SK-N-MC (cell line): ENCODE measurements around the gene HID1.

Experiments used
- DNase-seq: peaks from one replicate; pipeline ENCODE4 v3.0.0-alpha.2; 2011; ENCODE audit warnings: low read depth, low spot score
- H3K27ac ChIP-seq: fragments of 200-600 bp; sonication (generic); 2 replicates; pipeline ENCODE4 v1.5.1; 2016; ENCODE audit warnings: mixed run types
- H3K36me3 ChIP-seq: fragments of 200-600 bp; sonication (generic); 2 replicates; pipeline ENCODE4 v1.6.1; 2017; ENCODE audit warnings: antibody characterized with exemption, low read length, mixed read lengths; ENCODE audit not compliant: insufficient read depth
- H3K4me3 ChIP-seq: fragments of 200-600 bp; sonication (generic); 2 replicates; pipeline ENCODE4 v1.5.1; 2016
- H3K9ac ChIP-seq: fragments of 200-600 bp; sonication (generic); 2 replicates; pipeline ENCODE4 v1.8.0; 2017; ENCODE audit warnings: mixed run types, mixed read lengths; ENCODE audit not compliant: insufficient read length
- H3K9me3 ChIP-seq: fragments of 200-600 bp; sonication (generic); 2 replicates; pipeline ENCODE4 v1.6.1; 2017; ENCODE audit warnings: low read depth, mild to moderate bottlenecking, antibody characterized with exemption, low read length, moderate library complexity, mixed read lengths
- EZH2 ChIP-seq: fragments of 200-600 bp; sonication (generic); IDR thresholded peaks from one replicate; pipeline ENCODE4 v1.6.1; 2017; ENCODE audit warnings: antibody characterized with exemption
- FOXP2 ChIP-seq: optimal IDR thresholded peaks from 2 replicates; pipeline ENCODE3; 2011; ENCODE audit warnings: mild to moderate bottlenecking, moderate library complexity; ENCODE audit not compliant: insufficient read depth; ENCODE audit errors: extremely low read length, control extremely low read depth
- POLR2AphosphoS5 ChIP-seq: IDR thresholded peaks from 2 replicates; pipeline ENCODE4 v1.6.1; 2012; ENCODE audit warnings: mild to moderate bottlenecking, low read depth, low read length, borderline replicate concordance

The HID1 gene

DNA sequence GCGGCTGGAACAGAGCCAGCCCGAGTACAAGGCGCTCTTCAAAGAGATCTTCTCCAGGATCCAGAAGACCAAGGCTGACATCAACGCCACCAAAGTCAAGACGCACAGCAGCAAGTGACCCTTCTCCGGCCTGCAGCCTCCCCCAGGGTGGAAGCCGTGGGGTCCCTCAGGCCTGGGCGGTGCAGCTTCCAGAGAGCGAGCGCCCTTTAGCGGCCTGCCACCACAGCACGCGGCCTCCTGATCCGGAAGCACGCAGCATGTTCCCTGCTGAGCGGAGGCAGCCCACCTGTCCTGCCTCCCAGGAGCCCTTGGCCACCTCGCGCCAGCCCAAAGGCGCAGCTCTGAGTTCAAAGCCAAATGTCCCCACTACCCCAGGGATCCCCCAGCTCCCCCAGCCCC, 31.4 kb upstream of the HID1 start:
- Histone ChIP-seq H3K27ac (no peak overlapping the region), H3K36me3 (no peaks in the 10 kb centered on the region), H3K9me3 (no peaks in the 10 kb centered on the region), H3K4me3 (no peak overlapping the region), H3K9ac (no peak overlapping the region)
- TF ChIP-seq EZH2 = no peak
- TF ChIP-seq POLR2AphosphoS5 = no peak
- TF ChIP-seq FOXP2 = no peak
- DNase-seq = no peak

DNA sequence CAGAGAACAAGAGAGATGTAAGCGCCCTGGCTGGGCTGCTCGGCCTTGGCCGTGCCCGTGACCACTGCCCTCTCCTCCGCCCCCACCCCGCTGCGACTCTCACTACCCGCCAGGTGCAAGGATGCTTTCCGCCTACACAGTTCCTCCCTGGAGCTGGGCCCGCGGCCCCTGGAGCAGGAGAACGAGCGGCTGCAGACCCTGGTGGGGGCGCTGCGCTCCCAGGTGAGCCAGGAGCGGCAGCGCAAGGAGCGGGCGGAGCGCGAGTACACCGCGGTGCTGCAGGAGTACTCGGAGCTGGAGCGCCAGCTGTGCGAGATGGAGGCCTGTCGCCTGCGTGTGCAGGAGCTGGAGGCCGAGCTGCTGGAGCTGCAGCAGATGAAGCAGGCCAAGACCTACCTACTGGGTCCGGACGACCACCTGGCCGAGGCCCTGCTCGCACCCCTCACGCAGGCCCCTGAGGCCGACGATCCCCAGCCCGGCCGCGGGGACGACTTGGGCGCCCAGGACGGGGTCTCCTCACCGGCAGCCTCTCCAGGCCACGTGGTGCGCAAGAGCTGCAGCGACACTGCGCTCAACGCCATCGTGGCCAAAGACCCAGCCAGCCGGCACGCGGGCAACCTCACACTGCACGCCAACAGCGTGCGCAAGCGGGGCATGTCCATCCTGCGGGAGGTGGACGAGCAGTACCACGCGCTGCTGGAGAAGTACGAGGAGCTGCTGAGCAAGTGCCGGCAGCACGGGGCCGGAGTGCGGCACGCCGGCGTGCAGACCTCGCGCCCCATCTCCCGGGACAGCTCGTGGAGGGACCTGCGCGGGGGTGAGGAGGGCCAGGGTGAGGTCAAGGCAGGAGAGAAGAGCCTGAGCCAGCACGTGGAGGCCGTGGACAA, 30.8 kb upstream of the HID1 start:
- Histone ChIP-seq H3K4me3 (no peak overlapping the region), H3K9me3 (no peaks in the 10 kb centered on the region), H3K36me3 (no peaks in the 10 kb centered on the region), H3K27ac (no peak overlapping the region), H3K9ac (no peak overlapping the region)
- TF ChIP-seq POLR2AphosphoS5 (no peak), FOXP2 (no peak), EZH2 (no peak)
- no peak for DNase-seq

GRCh38 chr17:75001915-75002843, 29.6 kb upstream of the HID1 start:
- Histone ChIP-seq H3K9ac (no peak overlapping the region), H3K36me3 (no peaks in the 10 kb centered on the region), H3K4me3 (no peak overlapping the region), H3K9me3 (no peaks in the 10 kb centered on the region), H3K27ac (no peak overlapping the region)
- DNase-seq = no peak
- TF ChIP-seq POLR2AphosphoS5 = no peak
- no peak for TF ChIP-seq FOXP2
- TF ChIP-seq EZH2 = no peak

DNA sequence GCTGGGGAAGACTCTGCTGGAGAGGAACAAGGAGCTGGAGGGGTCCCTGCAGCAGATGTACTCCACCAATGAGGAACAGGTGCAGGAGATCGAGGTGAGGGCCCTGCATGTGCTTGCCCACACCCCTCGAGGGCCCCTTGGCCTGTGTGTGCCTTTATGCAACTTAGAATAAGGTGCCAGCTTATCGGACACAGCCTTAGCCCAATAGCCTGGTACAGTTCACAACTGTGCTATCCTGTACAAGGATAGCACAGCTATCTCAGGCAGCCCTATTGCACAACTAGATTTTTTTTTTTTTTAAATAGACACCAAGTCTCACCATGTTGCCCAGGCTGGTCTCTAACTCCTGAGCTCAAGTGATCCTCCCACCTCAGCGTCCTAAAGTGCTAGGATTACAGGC, 27.0 kb upstream of the HID1 start:
- DNase-seq = no peak
- no peaks in the 10 kb centered on the region for H3K9me3 ChIP-seq
- H3K27ac ChIP-seq = no peak overlapping the region
- no peak overlapping the region for H3K4me3 ChIP-seq
- TF ChIP-seq FOXP2 (no peak), POLR2AphosphoS5 (no peak), EZH2 (no peak)
- H3K9ac ChIP-seq = no peak overlapping the region
- H3K36me3 ChIP-seq = no peaks in the 10 kb centered on the region

DNA sequence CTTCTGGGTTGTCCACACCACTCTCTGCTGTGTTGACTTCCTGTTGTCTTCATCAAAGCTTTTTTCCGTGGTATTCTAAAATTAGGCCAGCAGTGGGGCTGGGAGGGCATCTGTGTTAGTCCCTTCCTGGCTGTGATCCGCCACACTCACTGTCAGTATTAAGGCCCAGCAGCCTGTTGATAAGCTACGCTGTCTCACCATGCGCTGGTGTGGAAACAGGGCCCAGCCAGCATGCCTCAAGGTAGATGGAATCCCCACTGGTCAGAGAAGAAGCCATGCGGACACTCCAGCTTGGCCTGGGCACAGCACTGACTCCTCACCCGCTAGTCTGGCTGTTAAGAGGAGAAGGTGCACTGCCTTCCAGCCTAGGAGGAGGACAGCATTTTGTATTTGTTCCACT, 26.2 kb upstream of the HID1 start:
- no peak for TF ChIP-seq FOXP2
- no peak for TF ChIP-seq POLR2AphosphoS5
- no peak for TF ChIP-seq EZH2
- Histone ChIP-seq H3K9me3 (no peaks in the 10 kb centered on the region), H3K36me3 (no peaks in the 10 kb centered on the region), H3K9ac (no peak overlapping the region), H3K27ac (no peak overlapping the region), H3K4me3 (no peak overlapping the region)
- no peak for DNase-seq

GRCh38 chr17:74995847-74996246, 23.3 kb upstream of the HID1 start:
- TF ChIP-seq POLR2AphosphoS5 (no peak), FOXP2 (no peak), EZH2 (no peak)
- no peaks in the 10 kb centered on the region for H3K36me3 ChIP-seq
- H3K9me3 ChIP-seq = no peaks in the 10 kb centered on the region
- no peak overlapping the region for H3K9ac ChIP-seq
- no peak for DNase-seq
- no peak overlapping the region for H3K4me3 ChIP-seq
- H3K27ac ChIP-seq = no peak overlapping the region

GRCh38 chr17:74994440-74994839, 21.9 kb upstream of the HID1 start:
- Histone ChIP-seq H3K9ac (no peak overlapping the region), H3K9me3 (no peaks in the 10 kb centered on the region), H3K36me3 (no peaks in the 10 kb centered on the region), H3K4me3 (no peak overlapping the region), H3K27ac (no peak overlapping the region)
- DNase-seq = no peak
- TF ChIP-seq POLR2AphosphoS5 = no peak
- TF ChIP-seq EZH2 = no peak
- TF ChIP-seq FOXP2 = no peak

- H3K9ac ChIP-seq = no peak overlapping the region
- H3K36me3 ChIP-seq = no peaks in the 10 kb centered on the region
- no peak overlapping the region for H3K27ac ChIP-seq
- no peaks in the 10 kb centered on the region for H3K9me3 ChIP-seq
- TF ChIP-seq FOXP2 (no peak), POLR2AphosphoS5 (no peak), EZH2 (no peak)
- no peak for DNase-seq
- H3K4me3 ChIP-seq = no peak overlapping the region
Observed at GRCh38 chr17:74992223-74992622, 19.7 kb upstream of the HID1 start.

DNA sequence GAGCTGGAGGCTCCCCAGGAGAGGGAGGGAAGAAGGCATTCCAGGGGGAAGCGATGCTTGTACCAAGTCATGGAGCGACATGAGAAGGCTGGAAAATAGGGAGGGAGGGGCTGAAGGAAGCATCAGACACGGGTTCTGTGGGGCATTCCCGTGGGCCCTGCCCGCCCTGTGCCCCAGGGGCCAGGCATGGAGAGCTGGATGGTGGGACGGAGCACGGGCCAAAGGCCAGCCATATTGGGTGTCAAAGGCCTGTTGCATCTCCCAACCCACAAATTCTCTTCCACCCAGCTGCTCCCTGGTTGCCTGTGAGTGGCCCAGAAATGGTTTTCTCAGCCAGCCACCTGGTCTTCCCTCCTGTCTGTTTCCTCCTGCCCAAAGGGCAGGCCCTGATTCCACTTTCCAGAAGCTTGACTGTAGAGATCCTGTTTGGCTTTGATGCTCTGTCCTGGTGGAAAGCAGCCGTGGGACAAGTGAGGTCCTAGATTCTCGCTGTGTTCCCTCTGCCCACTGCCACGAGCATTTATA, 18.1 kb upstream of the HID1 start:
- H3K27ac ChIP-seq = no peak overlapping the region
- TF ChIP-seq EZH2 = no peak
- TF ChIP-seq POLR2AphosphoS5 = no peak
- no peak for TF ChIP-seq FOXP2
- DNase-seq = no peak
- no peak overlapping the region for H3K4me3 ChIP-seq
- no peaks in the 10 kb centered on the region for H3K9me3 ChIP-seq
- H3K36me3 ChIP-seq = no peaks in the 10 kb centered on the region
- no peak overlapping the region for H3K9ac ChIP-seq
